Measurements from ENCODE around the gene GATAD2A. TPM values are rescaled to one million over a fixed set of nuclear protein-coding genes. Genes with fewer than 3 reads are reported as not detected.

GATAD2A gene
- total and polyA plus RNA-seq, 9 of the 15 experiments (the other 6 are each of a cell fraction or from before 2014, with no cell fraction given), result 2.4 to 226 (median 44.2) TPM

DNA sequence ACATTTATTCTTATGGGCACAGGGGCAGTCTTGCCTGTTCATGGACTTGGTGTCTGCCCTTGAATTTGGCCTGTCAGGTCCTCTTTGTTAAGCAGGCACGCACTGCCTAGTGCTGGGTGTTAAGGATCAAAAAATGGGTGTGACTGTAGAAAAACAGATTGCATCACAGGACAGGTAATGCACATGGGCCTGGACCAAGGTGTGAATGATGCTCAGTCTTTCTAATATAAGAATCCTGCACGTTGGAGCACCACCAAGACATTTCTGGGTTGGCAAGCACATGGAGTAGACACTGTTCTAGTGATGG is 33.7 kb downstream of the GATAD2A start:
- peaks cover 50% of the 10 kb centered on the region for H4K20me1 ChIP-seq (replicated peaks; ENCODE audit: control insufficient read depth, insufficient read depth, low read length)
- H3K9me1 ChIP-seq (ENCODE audit: control insufficient read depth, insufficient read depth, low read length), result peaks cover 5% of the 10 kb centered on the region
- no peak overlapping the region for H3K9ac ChIP-seq (ENCODE audit: insufficient read depth in 1 of 2, low read depth in 2 of 2, low read length in 2 of 2)
- peaks cover 63% of the 10 kb centered on the region for H3K36me3 ChIP-seq (ENCODE audit: control insufficient read depth, insufficient read depth, low read length)
- peaks cover 12 to 17% of the 10 kb centered on the region in 2 experiments for H3K4me1 ChIP-seq (replicated peaks in 1 of 2; ENCODE audit: control insufficient read depth in 2 of 2, insufficient read depth in 2 of 2, low read length in 2 of 2)
- FAIRE-seq (no peak), ATAC-seq (no peak), DNase-seq (ENCODE audit: extremely low read depth in 1 of 4, low spot score in 3 of 4) (no peak)
- no peaks in the 10 kb centered on the region for H3K27me3 ChIP-seq (ENCODE audit: control insufficient read depth in 2 of 2, insufficient read depth in 2 of 2, low read length in 2 of 2)
- no peak for TF ChIP-seq ADNP (tag; IDR thresholded peaks at IDR 0.05)
- no peak for TF ChIP-seq ARID3A (IDR thresholded peaks at IDR 0.05; ENCODE audit: borderline replicate concordance, low read depth, low read length)
- no peak for TF ChIP-seq TCF7 (IDR thresholded peaks at IDR 0.05; ENCODE audit: borderline replicate concordance)
- TF ChIP-seq KLF6 (CRISPR knock-in tag; IDR thresholded peaks at IDR 0.05; ENCODE audit: borderline replicate concordance), result no peak
- no peak for TF ChIP-seq ZKSCAN8 (CRISPR knock-in tag; IDR thresholded peaks at IDR 0.05)
- no peak for TF ChIP-seq ZNF280A (IDR thresholded peaks at IDR 0.05; ENCODE audit: low read depth, partially characterized antibody)
- TF ChIP-seq ZNF780A (CRISPR knock-in tag; IDR thresholded peaks at IDR 0.05), result no peak
- no peak for TF ChIP-seq PHF21A (IDR thresholded peaks at IDR 0.05; ENCODE audit: borderline replicate concordance, low read depth)
- TF ChIP-seq POLR2B (IDR thresholded peaks at IDR 0.05; ENCODE audit: low read depth, partially characterized antibody), result no peak
- no peak for TF ChIP-seq ELF2 (CRISPR knock-in tag; IDR thresholded peaks at IDR 0.05)
- TF ChIP-seq C11orf30 (IDR thresholded peaks at IDR 0.05; ENCODE audit: low read depth), result no peak
- no peak for TF ChIP-seq NBN (IDR thresholded peaks at IDR 0.05; ENCODE audit: low read depth)
- TF ChIP-seq, protein P1, sequence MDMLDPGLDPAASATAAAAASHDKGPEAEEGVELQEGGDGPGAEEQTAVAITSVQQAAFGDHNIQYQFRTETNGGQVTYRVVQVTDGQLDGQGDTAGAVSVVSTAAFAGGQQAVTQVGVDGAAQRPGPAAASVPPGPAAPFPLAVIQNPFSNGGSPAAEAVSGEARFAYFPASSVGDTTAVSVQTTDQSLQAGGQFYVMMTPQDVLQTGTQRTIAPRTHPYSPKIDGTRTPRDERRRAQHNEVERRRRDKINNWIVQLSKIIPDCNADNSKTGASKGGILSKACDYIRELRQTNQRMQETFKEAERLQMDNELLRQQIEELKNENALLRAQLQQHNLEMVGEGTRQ (CRISPR knock-in tag; IDR thresholded peaks at IDR 0.05), result no peak
- no peak for TF ChIP-seq OTX1 (CRISPR knock-in tag; IDR thresholded peaks at IDR 0.05)
- TF ChIP-seq HSF4 (CRISPR knock-in tag; IDR thresholded peaks at IDR 0.05; ENCODE audit: borderline replicate concordance), result no peak
- no peak overlapping the region for H3K4me2 ChIP-seq (ENCODE audit: insufficient read depth, low read length)
- H3K27ac ChIP-seq (ENCODE audit: extremely low read depth, low read depth, low read length), result no peak overlapping the region; the same call in 2 of the 3 replicates
- no peak overlapping the region for H2AFZ ChIP-seq (ENCODE audit: low read depth, low read length)
- no TSS peak for BruUV-seq (replicated peaks)
- no peak overlapping the region for H3K4me3 ChIP-seq
- H3K79me2 ChIP-seq (ENCODE audit: control insufficient read depth, insufficient read depth, low read length), result peaks cover 96% of the 10 kb centered on the region
- POLR2A ChIA-PET, result no interaction called here
- CTCF ChIA-PET (ENCODE audit: low intra/inter-chr PET ratio), result no interaction called here
- in situ Hi-C loops (cut with MboI) (no loop called here), intact Hi-C loops (cut with micrococcal nuclease) (no loop called here)
- H3K9me3 ChIP-seq (replicated peaks; ENCODE audit: control insufficient read depth, insufficient read depth, low read depth, low read length), result no peaks in the 10 kb centered on the region
- WGBS (ENCODE audit: insufficient coverage, low coverage, missing lambda C conversion rate), result 72% methylated on average over 2 of the region's 2 CpGs
